IPS-18c (cell line): ENCODE data around the gene DNAH1.

Source experiments
- H3K4me3 ChIP-seq: 2 replicates; pipeline ENCODE4 v1.7.0; 2013; ENCODE audit warnings: low read depth, mild to moderate bottlenecking, low read length, moderate library complexity; ENCODE audit not compliant: insufficient read depth
- H3K9me3 ChIP-seq: one replicate; pipeline ENCODE4 v1.6.1; 2013; ENCODE audit warnings: mild to moderate bottlenecking, low read length, moderate library complexity; ENCODE audit not compliant: control insufficient read depth, insufficient read depth

DNAH1 gene

DNA sequence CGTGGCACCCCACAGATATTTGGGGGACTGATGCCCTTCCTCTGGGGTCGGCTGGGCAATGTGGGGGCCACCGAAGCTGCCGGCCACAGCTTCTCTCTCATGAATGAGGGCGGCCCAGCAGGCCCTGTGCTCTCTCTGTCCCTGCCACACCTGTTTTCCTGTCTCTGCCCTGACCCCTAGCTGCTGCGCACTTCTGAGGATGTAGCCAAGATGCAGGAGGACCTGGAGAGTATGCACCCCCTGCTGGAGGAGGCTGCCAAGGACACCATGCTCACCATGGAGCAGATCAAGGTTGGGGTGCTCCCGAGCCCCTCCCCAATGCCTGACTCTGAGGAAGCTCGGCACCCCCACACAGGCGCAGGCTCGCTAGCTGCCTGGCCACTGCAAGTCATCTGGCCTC, 69.0 kb downstream of the DNAH1 start:
- Histone ChIP-seq H3K9me3 (no peaks in the 10 kb centered on the region), H3K4me3 (no peak overlapping the region)

DNA sequence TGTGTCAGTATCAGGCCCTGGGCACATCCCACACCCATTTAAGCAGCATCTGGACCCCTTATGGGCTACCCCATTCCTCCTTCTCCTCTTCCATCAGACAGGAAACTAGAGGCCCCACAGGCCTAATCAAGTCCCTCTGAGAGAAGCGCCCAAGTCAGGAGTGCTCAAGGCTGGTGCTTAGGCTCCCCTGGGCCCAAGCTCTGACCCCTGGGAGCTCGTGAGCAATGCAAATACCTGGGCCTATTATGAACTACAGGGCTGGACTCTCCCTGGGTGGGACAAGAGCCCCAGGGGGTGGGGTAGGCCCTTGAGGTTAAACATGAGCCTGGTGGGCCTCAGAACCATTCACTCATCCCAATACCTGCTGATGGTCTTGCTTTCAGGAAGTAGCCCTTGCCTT, 71.4 kb downstream of the DNAH1 start:
- no peak overlapping the region for H3K4me3 ChIP-seq
- H3K9me3 ChIP-seq: no peaks in the 10 kb centered on the region

DNA sequence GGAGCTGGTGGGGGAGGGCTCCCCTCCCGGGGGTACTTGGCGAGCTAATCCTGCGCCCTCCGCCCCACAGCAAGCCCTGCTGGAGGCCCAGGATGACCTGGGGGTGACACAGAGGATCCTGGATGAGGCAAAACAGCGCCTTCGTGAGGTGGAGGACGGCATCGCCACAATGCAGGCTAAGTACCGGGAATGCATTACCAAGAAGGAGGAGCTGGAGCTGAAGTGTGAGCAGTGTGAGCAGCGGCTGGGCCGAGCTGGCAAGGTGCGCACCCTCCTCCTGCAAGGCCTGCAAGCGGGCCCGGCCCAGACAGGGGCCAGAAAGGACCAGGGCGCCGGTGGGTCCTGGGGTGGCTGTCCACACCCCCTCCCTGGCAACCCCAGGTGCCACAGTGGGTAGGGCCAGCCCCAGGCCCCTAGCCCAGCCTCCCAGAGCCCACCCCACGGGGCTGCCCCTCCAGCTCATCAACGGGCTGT, 72.3 kb downstream of the DNAH1 start:
- Histone ChIP-seq H3K4me3 (no peak overlapping the region), H3K9me3 (no peaks in the 10 kb centered on the region)

DNA sequence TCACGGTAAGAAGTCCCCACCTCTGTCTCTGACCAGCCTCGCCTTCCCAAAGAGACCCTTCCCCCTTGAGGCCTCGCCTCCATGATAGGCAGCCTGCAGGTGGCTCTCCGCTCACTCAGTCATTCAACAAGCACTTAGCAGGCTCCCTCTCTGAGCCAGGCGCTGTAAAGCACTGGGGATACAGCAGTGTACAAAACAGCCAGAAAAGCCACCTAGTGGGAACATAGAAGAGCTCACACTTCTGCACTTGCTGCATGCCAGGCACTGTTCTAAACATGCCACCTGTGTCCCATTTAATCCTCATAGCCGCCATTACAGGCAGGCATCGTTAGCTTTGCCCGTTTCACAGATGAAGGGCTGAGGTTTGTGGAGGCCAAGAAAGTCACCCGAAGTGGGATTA, 72.8 kb downstream of the DNAH1 start:
- no peaks in the 10 kb centered on the region for H3K9me3 ChIP-seq
- H3K4me3 ChIP-seq: no peak overlapping the region

DNA sequence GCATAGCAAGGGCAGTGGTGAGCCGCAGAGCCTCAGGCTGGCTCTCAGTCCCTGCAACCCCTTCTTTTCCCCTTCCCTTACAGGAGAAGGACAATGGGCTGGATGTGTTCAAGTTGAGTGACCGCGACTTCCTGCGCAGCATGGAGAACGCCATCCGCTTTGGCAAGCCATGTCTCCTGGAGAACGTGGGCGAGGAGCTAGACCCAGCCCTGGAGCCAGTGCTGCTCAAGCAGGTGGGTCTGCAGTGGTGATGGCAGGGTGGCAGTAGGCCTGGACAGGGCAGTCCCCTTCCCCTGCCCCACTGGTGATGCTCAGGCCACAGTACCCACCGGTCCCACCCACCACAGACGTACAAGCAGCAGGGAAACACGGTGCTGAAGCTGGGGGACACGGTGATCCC, 75.0 kb downstream of the DNAH1 start:
- no peak overlapping the region for H3K4me3 ChIP-seq
- H3K9me3 ChIP-seq: no peaks in the 10 kb centered on the region

DNA sequence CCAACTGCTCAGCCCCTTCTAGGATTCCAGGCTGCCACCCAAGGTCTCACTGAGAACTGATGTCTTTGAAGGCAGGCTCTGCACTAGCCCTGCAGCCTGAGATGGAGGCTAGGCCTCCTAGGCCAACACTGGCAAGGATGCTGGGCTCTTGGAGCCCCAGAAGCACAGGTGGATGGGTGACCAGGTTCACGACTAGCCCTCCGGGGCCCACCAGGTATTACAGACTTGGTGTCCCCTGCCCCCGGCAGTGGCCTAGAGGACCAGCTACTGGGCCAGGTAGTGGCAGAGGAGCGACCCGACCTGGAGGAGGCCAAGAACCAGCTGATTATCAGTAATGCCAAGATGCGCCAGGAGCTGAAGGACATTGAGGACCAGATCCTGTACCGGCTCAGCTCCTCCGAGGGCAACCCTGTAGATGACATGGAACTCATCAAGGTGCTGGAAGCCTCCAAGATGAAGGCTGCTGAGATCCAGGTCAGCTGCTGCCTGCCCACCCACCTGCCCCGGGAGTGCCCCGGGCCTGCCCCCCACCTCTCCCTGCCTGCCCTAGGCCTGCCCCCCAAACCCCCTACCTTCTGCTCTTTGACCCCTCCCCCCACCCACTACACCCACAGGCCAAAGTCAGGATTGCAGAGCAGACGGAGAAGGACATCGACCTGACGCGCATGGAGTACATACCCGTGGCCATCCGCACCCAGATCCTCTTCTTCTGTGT, 76.3 kb downstream of the DNAH1 start:
- Histone ChIP-seq H3K9me3 (no peaks in the 10 kb centered on the region), H3K4me3 (no peak overlapping the region)

DNA sequence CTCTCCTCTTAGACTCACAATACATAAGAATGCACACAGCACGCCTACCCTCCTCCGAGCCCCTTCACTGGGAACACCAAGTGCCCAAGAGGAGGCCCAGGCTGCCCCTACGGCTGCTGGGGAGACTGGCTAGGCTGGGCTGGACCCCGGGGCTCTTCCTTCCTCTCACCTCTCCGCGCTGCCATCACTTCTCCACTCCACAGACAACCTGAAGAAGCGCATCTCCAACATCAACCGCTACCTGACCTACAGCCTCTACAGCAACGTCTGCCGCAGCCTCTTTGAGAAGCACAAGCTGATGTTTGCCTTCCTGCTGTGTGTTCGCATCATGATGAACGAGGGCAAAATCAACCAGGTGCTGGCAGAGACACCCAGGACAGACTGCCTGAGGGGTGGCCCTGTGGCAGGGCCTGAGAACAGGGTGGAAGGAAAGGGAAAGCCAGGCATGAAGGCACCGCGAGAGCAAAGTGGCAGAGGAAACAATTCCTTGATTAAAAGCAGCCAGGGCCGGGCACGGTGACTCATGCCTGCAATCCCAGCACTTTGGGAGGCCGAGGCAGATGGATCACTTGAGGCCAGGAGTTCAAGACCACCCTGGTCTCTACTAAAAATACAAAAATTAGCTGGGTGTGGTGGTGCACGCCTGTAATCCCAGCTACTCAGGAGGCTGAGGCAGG, 77.2 kb downstream of the DNAH1 start:
- Histone ChIP-seq H3K9me3 (no peaks in the 10 kb centered on the region), H3K4me3 (no peak overlapping the region)

DNA sequence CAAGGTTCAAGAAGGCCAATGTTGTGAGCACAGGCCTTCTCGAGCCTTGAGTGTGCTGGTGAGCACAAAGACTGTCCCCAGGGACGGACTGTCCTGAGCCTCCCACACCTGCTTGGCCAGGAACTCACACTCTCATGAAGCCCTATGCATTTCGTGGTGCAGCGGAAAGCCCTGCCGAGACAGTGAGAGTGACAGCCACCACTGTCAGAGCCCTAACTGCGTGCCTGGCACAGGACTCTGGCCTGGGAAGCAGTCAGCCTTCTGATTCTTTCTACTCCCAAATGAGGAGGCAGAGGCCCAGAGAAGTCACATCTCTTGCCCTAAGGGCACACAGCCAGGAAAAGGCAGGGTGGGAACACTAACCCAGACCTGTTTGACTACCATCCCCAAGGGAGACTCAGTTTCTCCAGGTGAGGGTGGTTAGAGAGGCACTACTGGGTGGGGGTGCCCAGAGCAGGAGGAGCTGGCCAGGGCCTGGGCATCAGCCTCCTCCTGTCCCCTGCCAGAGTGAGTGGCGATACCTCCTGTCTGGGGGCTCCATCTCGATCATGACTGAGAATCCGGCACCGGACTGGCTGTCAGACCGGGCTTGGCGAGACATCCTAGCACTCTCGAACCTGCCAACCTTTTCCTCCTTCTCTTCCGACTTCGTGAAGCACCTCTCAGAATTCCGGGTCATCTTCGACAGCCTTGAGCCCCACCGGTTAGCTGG, 78.0 kb downstream of the DNAH1 start:
- Histone ChIP-seq H3K4me3 (no peak overlapping the region), H3K9me3 (no peaks in the 10 kb centered on the region)

DNA sequence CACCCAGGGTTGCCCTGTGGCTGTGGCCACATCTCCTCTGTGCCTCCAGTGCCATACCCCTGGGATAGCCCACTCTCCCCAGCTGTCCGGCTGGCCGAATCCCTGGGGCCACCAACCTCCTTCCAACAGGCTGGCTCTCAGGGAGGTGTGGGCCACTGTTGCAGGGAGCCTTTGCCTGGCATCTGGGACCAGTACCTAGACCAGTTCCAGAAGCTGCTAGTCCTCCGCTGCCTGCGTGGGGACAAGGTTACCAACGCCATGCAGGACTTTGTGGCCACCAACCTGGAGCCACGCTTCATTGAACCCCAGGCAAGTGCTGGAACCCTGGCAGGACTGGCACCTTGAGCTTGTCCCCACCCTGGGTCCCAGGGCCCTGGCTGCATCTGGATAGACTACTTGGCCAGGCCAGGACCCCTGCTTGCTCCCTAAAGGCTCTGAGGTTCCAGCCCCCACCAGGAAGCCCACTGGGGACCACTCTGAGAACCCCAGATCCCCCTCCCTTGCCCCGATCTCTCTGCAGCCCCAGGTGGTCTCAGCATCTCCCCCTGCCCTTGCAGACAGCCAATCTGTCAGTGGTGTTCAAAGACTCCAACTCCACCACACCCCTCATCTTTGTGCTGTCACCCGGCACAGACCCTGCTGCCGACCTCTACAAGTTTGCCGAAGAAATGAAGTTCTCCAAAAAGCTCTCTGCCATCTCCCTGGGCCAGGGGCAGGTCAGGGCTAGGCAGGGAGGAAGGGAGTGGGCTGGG, 78.8 kb downstream of the DNAH1 start:
- Histone ChIP-seq H3K4me3 (no peak overlapping the region), H3K9me3 (no peaks in the 10 kb centered on the region)

DNA sequence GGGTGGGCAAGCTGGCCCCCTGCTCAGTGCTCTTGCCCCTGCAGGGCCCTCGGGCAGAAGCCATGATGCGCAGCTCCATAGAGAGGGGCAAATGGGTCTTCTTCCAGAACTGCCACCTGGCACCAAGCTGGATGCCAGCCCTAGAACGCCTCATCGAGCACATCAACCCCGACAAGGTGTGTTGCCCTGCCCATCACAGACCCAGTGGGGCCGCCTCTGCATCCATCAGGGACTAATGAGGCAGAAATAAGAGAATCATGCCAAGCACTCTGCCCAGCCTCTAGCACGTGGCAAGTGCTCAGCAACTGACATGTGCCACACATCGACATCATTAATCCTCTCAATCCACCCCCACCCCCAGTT, 79.4 kb downstream of the DNAH1 start:
- H3K4me3 ChIP-seq: no peak overlapping the region
- no peaks in the 10 kb centered on the region for H3K9me3 ChIP-seq

DNA sequence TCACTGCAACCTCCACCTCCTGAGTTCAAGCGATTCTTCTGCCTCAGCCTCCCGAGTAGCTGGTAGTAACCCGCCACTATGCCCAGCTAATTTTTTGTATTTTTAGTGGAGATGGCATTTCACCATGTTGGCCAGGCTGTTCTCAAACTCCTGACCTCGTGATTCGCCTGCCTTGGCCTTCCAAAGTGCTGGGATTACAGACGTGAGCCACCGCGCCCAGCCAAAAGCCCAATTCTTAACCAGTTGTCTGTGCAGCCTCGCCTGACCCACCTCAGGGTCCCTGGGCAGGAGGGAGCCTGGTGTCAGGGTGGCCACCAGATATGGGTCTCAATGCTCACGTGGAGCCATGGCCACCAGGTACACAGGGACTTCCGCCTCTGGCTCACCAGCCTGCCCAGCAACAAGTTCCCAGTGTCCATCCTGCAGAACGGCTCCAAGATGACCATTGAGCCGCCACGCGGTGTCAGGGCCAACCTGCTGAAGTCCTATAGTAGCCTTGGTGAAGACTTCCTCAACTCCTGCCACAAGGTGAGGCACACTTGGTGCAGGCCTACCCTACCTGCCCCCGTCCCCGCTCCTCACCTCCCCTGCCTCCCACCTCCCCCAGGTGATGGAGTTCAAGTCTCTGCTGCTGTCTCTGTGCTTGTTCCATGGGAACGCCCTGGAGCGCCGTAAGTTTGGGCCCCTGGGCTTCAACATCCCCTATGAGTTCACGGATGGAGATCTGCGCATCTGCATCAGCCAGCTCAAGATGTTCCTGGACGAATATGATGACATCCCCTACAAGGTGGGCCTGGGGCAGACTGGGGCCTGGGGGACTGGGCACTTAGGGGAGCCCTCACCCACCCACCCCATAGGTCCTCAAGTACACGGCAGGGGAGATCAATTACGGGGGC, 80.1 kb downstream of the DNAH1 start:
- Histone ChIP-seq H3K9me3 (no peaks in the 10 kb centered on the region), H3K4me3 (no peak overlapping the region)

DNA sequence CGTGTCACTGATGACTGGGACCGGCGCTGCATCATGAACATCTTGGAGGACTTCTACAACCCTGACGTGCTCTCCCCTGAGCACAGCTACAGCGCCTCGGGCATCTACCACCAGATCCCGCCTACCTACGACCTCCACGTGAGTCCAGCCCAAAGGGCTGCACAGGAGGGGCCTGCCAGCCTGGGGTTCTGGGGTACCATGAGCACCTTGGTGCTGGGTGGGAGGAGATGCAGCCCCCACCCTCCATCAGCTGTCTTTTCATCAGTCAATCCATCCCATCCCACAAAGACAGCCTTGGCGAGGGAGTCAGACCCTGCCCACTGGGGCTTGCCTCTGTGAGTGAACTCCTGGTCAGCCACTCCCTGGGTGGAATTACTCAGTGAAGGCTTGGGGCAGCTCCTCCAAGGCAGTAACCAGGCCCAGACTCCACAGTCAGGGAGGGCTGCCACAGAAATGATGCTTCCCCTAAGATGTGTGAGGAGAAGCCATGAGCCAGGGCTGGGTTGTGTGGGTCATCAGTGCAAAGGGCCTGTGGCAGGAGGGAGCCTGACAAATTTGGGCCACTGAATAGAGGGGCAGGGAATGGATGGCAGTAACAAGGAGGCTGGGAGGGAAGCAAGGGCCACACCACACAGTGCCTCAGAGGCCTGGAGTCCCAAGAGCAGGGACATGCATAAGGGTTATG, 80.9 kb downstream of the DNAH1 start:
- H3K4me3 ChIP-seq: no peak overlapping the region
- H3K9me3 ChIP-seq: no peaks in the 10 kb centered on the region

DNA sequence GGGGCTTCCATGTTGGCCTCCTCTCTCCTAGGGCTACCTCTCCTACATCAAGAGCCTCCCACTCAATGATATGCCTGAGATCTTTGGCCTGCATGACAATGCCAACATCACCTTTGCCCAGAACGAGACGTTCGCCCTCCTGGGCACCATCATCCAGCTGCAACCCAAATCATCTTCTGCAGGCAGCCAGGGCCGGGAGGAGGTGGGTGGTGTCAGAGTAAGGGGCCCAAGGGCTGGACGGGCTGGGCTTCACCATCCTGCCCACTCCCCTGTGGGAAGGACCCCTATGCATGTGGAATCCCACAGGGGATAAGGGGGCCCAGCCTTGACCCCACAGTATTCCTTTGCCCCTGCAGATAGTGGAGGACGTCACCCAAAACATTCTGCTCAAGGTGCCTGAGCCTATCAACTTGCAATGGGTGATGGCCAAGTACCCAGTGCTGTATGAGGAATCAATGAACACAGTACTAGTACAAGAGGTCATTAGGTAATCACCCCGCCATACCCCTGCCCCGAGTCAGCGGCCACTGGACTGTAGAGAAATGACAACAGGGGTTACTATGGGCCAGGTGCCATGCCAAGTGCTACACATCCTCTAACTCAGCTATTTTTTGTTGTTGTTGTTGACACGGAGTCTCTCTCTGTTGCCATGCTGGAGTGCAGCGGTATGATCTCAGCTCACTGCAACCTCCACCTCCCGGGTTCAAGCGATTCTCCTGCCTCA, 81.7 kb downstream of the DNAH1 start:
- Histone ChIP-seq H3K4me3 (no peak overlapping the region), H3K9me3 (no peaks in the 10 kb centered on the region)

DNA sequence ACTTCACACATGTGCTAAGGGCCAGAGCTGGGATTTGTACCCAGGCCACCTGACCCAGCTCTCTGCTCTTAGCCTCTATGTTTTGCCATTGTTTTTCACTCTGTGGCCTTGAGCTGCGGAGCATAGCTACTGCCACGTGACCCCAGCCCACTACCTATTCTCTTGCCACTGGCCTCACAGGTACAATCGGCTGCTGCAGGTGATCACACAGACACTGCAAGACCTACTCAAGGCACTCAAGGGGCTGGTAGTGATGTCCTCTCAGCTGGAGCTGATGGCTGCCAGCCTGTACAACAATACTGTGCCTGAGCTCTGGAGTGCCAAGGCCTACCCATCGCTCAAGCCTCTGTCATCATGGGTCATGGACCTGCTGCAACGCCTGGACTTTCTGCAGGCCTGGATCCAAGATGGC, 82.6 kb downstream of the DNAH1 start:
- H3K9me3 ChIP-seq: no peaks in the 10 kb centered on the region
- no peak overlapping the region for H3K4me3 ChIP-seq

DNA sequence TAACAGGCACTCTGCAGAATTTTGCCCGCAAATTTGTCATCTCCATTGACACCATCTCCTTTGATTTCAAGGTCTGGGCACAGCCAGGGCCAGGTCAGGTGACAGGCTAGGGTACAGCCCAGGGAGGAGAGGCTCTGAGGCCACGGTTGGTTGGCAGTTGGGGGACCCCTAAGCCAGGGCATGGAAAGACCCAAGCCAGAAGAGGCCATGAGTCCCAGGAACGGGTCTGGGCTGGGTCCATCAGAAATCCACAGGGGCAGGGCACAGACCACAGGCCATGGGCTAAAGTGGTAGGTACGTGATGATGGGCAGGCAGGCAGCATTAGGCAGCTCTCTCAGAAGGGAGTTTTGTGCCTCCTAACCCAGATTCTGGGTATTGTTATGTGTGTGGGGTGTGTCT, 83.0 kb downstream of the DNAH1 start:
- Histone ChIP-seq H3K9me3 (no peaks in the 10 kb centered on the region), H3K4me3 (no peak overlapping the region)

DNA sequence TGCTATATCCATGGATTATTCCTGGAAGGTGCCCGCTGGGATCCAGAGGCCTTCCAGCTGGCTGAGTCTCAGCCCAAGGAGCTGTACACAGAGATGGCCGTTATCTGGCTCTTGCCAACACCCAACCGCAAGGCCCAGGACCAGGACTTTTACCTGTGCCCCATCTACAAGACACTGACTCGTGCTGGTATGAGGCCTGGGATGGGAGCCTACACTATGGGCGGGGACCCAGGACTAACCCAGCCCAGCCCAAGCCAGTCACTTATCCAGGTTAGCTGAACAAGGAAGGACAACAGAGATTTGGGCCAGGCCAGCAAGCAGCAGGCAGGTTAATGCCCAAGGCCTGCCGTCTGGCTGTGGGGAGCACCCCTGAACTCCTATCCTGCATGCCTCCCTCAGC, 83.5 kb downstream of the DNAH1 start:
- Histone ChIP-seq H3K9me3 (no peaks in the 10 kb centered on the region), H3K4me3 (no peak overlapping the region)
